Activated T-helper 1 cell treated with anti-CD3 and anti-CD28 coated beads, Interleukin-12 subunit alpha, Interleukin-12 subunit beta, Interleukin-2, Interleukin-4 antibody, amounts not matched to agents 30 ng/mL and 10 ng/mL and 1 ng/mL, durations not matched to agents 14 hours and 24 hours and 36 hours (primary cell): Measurements from ENCODE around the gene ACHE. TPM values are rescaled to one million over a fixed set of nuclear protein-coding genes. Genes with fewer than 3 reads are reported as not detected.

Source experiments
- DNase-seq: peaks from one replicate; pipeline ENCODE4 v3.0.0; 2021; ENCODE audit warnings: low spot score
- H3K27ac Mint-ChIP-seq: one replicate; pipeline ENCODE4 v1.8.0; 2021; ENCODE audit warnings: mild to moderate bottlenecking, mixed read lengths
- H3K27me3 Mint-ChIP-seq: one replicate; pipeline ENCODE4 v1.8.0; 2022; ENCODE audit warnings: mild to moderate bottlenecking, moderate library complexity, mixed read lengths; ENCODE audit not compliant: insufficient read depth
- H3K36me3 Mint-ChIP-seq: one replicate; pipeline ENCODE4 v1.8.0; 2021; ENCODE audit warnings: low read depth, mixed read lengths
- H3K4me1 Mint-ChIP-seq: one replicate; pipeline ENCODE4 v1.8.0; 2021; ENCODE audit warnings: low read depth, mixed read lengths
- H3K4me3 Mint-ChIP-seq: one replicate; pipeline ENCODE4 v1.8.0; 2021; ENCODE audit warnings: mild to moderate bottlenecking, moderate library complexity, mixed read lengths
- H3K9me3 Mint-ChIP-seq: one replicate; pipeline ENCODE4 v1.8.0; 2021; ENCODE audit warnings: mixed read lengths
- intact Hi-C: fragments of 100-400 bp; cut with micrococcal nuclease; formaldehyde crosslinking; loops from one replicate; pipeline ENCODE4 v1.15.1; 2024
- total RNA-seq: library from RNA; stranded (reverse); gene quantifications from 2 replicates; pipeline ENCODE4 v1.2.3, GENCODE V29; 2022

ACHE gene
- total RNA-seq, 1 donor from 2014 or later, result 0.21 TPM

DNA sequence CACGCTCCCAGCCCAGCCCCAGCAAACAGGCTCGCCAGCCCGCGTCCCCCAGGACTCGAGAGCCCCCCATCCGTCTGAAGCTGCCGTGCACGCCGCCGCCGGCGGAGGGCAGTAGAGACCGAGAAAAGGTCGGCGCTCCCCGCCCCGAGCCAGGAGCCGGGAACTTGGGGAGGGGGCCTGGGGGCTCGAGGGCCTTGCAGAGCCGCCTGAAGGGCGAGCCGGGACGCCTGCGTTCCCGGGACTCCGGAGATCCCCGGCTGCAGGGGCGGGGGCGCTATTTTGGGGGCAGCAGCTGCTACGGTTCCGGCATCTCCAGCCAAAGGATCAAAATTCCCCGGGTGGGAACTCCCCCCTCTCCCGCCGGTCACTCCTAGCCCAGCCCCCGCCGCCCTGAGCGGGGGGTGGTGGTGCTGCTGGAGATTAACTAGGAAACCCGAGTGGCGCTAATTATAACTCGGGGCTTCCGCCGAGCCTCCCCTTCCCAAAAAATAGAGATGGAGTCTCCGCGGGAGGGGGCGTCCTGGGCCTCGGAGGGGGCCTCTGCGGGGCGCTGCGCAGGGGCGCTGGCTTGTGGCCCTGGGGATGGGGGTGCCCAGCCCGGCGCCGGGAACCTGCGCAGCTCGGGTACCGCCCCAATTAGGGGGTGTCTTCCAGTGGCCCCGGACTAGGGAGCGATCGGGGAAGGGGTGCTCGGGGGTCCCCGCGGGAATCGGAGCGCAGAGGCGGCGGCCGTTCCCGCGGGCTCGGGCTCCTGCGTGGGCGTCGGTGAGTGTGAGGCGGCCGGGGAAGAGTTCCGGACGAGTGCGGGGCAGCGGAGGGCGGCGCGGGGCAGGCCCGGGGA, 608 bp downstream of the ACHE start:
- peaks cover 55% of the 10 kb centered on the region for H3K27me3 Mint-ChIP-seq
- no peaks in the 10 kb centered on the region for H3K9me3 Mint-ChIP-seq
- intact Hi-C loops, result loop anchor here (5.0 to 10.0 kb wide), 3 partner anchors 72 to 390 kb away; partner anchors contain the start of gene MUC12
- H3K4me3 Mint-ChIP-seq, result no peak overlapping the region
- H3K36me3 Mint-ChIP-seq, result peaks cover 3% of the 10 kb centered on the region
- peaks cover 18% of the 10 kb centered on the region for H3K4me1 Mint-ChIP-seq
- DNase-seq, result no peak
- no peak overlapping the region for H3K27ac Mint-ChIP-seq

DNA sequence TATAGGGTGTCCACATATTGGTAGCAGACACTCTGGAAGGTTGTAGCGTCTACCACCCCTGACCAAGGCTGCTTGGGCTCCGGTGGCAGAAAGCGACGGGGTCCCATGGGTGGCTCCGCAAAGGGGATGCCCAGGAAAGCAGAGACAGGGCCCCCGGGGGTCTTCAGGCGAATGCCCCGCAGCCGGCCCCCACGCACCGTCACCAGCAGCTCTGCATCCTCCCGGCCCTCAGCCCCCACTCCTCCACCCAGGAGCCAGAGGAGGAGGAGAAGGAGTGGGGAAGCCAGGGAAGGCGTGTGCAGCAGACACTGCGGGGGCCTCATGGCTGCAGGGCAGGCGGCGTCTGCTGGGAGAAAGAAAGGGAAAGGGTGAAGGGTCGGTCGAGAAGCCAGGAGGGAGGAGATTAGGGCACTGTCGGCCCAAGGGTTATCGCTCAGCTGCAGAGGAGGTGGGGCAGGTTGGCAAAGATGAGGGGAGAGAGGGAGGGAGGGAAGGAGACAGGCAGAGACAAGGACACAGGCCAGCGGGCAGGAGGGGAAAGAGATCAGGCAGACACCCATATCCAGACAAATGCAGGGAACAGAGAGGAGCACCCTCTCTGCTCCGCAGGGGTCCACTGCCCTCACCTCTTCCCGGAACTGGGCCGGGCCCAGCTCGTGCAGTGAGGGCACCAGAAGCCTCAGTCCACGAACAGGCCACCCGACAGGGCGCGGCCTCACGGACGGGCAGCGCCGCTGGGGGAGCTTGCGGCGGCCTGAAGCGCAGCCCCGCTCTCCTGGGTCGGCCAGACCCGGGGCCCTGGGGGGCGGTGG, 1.6 kb downstream of the ACHE start:
- H3K27me3 Mint-ChIP-seq, result peaks cover 49% of the 10 kb centered on the region
- H3K9me3 Mint-ChIP-seq, result no peaks in the 10 kb centered on the region
- peaks cover 19% of the 10 kb centered on the region for H3K4me1 Mint-ChIP-seq
- peaks cover 3% of the 10 kb centered on the region for H3K36me3 Mint-ChIP-seq
- H3K4me3 Mint-ChIP-seq, result peak overlapping the region; percentile 45
- no peak overlapping the region for H3K27ac Mint-ChIP-seq
- intact Hi-C loops, result loop anchor here (10.0 kb wide), 1 partner anchor 391 kb away; no protein-coding TSS in a partner anchor
- DNase-seq, result no peak

- no peak overlapping the region for H3K4me3 Mint-ChIP-seq
- no peak overlapping the region for H3K27ac Mint-ChIP-seq
- peaks cover 5% of the 10 kb centered on the region for H3K36me3 Mint-ChIP-seq
- no peaks in the 10 kb centered on the region for H3K9me3 Mint-ChIP-seq
- intact Hi-C loops, result loop anchor here (10.0 kb wide), 1 partner anchor 391 kb away; no protein-coding TSS in a partner anchor
- peaks cover 43% of the 10 kb centered on the region for H3K27me3 Mint-ChIP-seq
- peaks cover 23% of the 10 kb centered on the region for H3K4me1 Mint-ChIP-seq
- no peak for DNase-seq
These were observed 2.3 kb downstream of the ACHE start for GRCh38 chr7:100893318-100893895.

DNA sequence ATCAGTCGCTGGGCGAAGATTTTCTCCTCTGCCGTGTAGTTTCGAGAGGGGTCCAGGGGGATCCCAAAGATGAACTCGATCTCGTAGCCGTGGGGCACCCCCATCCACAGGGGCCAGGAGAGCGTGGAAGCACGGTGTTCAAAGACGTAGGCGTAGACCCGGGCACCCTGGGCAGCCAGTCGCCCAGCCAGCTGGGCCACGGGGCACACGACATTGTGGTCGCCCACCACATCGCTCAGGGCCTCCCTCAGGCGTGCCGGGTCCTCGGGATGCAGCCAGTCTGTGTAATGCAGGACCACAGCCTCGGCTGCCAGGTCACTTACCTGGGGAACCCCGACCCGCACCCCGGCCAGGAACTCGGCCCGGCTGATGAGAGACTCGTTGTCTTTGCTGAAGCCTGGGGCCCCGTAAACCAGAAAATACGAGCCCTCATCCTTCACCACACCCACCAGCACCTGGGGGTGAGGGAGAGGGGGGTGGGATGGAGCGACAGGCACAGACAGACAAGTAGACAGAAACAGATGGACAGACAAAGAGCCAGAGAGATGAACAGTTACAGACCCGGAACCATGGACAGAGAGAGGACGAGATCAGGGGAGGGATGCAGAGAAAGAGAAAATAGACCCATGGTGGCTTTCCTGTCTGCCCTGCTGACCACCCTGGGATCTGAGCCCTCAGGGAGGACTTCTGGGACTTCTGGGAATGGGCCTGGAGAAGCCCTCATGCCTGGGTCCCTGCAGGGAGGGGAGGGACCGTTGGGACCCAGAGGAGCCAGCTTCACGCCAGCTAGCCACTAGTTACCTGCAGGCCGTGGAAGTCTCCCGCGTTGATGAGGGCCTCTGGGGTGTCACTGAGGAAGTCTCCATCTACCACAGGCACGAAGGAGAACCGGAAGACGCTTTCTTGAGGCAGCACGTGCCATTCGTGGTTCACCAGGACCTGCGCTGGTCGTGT, 3.0 kb downstream of the ACHE start:
- Mint-ChIP-seq H3K27me3 (peaks cover 35% of the 10 kb centered on the region), H3K4me1 (peaks cover 31% of the 10 kb centered on the region), H3K4me3 (peak overlapping the region; percentile 25), H3K9me3 (no peaks in the 10 kb centered on the region), H3K36me3 (peaks cover 13% of the 10 kb centered on the region), H3K27ac (no peak overlapping the region)
- intact Hi-C loops, result loop anchor here (10.0 kb wide), 1 partner anchor 392 kb away; no protein-coding TSS in a partner anchor
- no peak for DNase-seq

- Mint-ChIP-seq H3K4me1 (peaks cover 40% of the 10 kb centered on the region), H3K9me3 (no peaks in the 10 kb centered on the region), H3K36me3 (peaks cover 21% of the 10 kb centered on the region), H3K4me3 (peak overlapping the region; percentile 79), H3K27me3 (peaks cover 30% of the 10 kb centered on the region), H3K27ac (no peak overlapping the region)
- intact Hi-C loops, result loop anchor here (10.0 kb wide), 1 partner anchor 393 kb away; no protein-coding TSS in a partner anchor
- no peak for DNase-seq
These were observed 4.0 kb downstream of the ACHE start for GRCh38 chr7:100891568-100892247.

DNA sequence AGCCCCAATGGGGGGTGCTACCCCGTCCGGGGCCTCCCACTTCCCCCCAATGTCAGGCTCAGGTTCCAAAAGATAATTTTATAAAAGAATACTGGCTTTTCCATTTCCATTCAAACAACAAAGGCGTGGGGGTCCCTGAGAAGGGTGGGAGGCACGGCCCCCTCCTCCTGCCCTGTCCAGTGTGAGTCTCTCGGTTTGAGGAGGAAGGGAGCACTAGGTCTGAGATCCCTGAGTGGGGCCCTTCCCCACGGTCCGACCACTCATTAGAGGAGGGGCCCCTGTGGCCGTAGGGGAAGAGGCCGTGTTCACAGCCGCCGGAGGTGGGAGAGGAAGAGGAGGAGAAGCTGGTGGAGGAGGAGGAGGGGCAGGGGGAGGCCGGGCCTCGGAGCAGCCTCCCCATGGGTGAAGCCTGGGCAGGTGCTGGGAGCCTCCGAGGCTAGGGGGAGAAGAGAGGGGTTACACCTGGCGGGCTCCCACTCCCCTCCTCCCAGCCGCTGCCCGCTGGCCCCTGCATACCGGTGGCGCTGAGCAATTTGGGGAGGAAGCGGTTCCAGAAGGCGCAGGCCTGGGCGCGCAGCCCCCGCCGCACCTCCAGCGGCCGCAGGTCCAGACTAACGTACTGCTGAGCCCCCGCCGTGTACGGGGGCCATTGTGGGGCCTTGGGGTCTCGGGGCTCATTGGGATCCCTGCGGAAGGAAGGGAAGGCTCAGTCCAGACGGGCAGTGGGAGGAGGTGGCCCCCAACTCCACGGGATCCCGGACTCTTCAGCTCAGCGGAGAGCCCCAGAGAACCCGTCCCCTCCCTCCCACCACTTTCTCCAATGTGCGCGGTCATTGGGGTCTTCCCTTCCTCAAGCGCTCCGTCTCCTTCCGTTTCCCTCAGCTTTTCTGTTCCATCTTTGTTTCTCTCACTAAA, 4.8 kb downstream of the ACHE start:
- peak overlapping the region; percentile 67 for H3K27ac Mint-ChIP-seq
- intact Hi-C loops, result loop anchor here (10.0 kb wide), 1 partner anchor 394 kb away; no protein-coding TSS in a partner anchor
- peak overlapping the region; percentile 82 for H3K4me3 Mint-ChIP-seq
- no peaks in the 10 kb centered on the region for H3K9me3 Mint-ChIP-seq
- peaks cover 41% of the 10 kb centered on the region for H3K4me1 Mint-ChIP-seq
- peaks cover 24% of the 10 kb centered on the region for H3K27me3 Mint-ChIP-seq
- DNase-seq, result no peak
- peaks cover 27% of the 10 kb centered on the region for H3K36me3 Mint-ChIP-seq

- Mint-ChIP-seq H3K9me3 (no peaks in the 10 kb centered on the region), H3K4me3 (peak within 1 kb of the TSS; percentile 84), H3K27me3 (peaks cover 21% of the 10 kb centered on the region), H3K36me3 (peaks cover 43% of the 10 kb centered on the region), H3K4me1 (peaks cover 42% of the 10 kb centered on the region), H3K27ac (peak within 1 kb of the TSS; percentile 91)
- intact Hi-C loops, result loop anchor here (1.0 to 2.0 kb wide), 7 partner anchors 8 to 461 kb away; partner anchors contain the start of genes SLC12A9, SRRT, VGF and ZCWPW1
- no peak for DNase-seq
These were observed 6.5 kb downstream of the ACHE start, which contains the start of gene UFSP1 for GRCh38 chr7:100888988-100889750. Gene UFSP1, minus strand, starts transcription at chr7:100889715. Its CDS starts 444 bp downstream, at chr7:100889271.

GRCh38 chr7:100888291-100888987, 7.2 kb downstream of the ACHE start:
- Mint-ChIP-seq H3K27ac (peak overlapping the region; percentile 91), H3K9me3 (no peaks in the 10 kb centered on the region), H3K4me3 (peak overlapping the region; percentile 84), H3K27me3 (peaks cover 19% of the 10 kb centered on the region), H3K36me3 (peaks cover 50% of the 10 kb centered on the region), H3K4me1 (peaks cover 42% of the 10 kb centered on the region)
- no peak for DNase-seq
- intact Hi-C loops, result loop anchor here (2.0 kb wide), 1 partner anchor 276 kb away; the partner anchor contains the start of gene VGF

DNA sequence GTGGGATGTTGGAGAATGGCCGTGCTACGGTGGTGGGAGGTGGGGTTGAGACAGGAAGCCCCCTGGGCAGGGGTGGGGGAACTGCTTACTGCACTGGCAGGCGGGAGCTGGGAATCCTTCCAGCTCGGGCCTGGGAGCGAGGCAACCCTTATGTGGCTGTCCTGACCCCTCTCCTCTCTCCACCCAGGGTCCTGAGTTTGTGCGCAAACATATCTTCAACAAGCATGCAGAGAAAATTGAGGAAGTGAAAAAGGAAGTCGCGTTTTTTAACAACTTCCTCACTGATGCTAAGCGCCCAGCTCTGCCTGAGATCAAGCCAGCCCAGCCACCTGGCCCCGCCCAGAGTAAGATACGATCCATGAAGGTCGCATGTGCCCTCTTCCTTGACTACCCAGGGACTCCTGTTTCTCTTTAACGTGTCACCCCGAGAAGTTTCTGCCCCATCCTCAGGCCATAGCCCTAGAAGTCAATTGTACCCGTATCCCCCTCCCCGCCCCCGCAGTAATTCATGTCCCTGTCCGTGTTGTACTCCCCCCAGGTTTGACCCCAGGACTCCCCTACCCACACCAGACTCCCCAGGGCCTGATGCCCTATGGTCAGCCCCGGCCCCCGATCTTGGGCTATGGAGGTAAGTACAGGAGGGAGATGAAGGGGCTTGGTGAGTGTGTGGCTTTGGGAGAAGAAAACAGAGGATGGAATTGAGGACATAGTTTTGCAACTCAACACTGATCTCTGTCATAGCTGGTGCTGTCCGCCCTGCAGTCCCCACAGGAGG, 8.0 kb downstream of the ACHE start:
- H3K36me3 Mint-ChIP-seq, result peaks cover 55% of the 10 kb centered on the region
- no peaks in the 10 kb centered on the region for H3K9me3 Mint-ChIP-seq
- intact Hi-C loops, result loop anchor here (2.0 kb wide), 1 partner anchor 277 kb away; the partner anchor contains the start of gene VGF
- H3K27me3 Mint-ChIP-seq, result peaks cover 15% of the 10 kb centered on the region
- peak overlapping the region; percentile 84 for H3K4me3 Mint-ChIP-seq
- peak; percentile 53 for DNase-seq
- H3K27ac Mint-ChIP-seq, result peak overlapping the region; percentile 91
- H3K4me1 Mint-ChIP-seq, result peaks cover 47% of the 10 kb centered on the region
